Gastroesophageal sphincter (tissue), 3 donors: ENCODE results near the gene CCNH.

Experiments used
- CTCF ChIP-seq, 4 experiments: fragments of 200-600 bp in 2 of 4; fragments of 450-650 bp in 2 of 4; sonication (generic) in 1 of 4; IDR thresholded peaks; one replicate each; pipeline ENCODE4 v1.5.1; 2017 to 2019; ENCODE audit warnings: antibody characterized with exemption in 4 of 4, mild to moderate bottlenecking in 2 of 4, moderate library complexity in 2 of 4
- POLR2A ChIP-seq, 2 donors: fragments of 450-650 bp; IDR thresholded peaks; one replicate each; pipeline ENCODE4 v1.6.1; 2017; ENCODE audit warnings: antibody characterized with exemption in 2 of 2, mild to moderate bottlenecking in 2 of 2, moderate library complexity in 1 of 2
- POLR2AphosphoS5 ChIP-seq: sonication (generic); formaldehyde crosslinking; IDR thresholded peaks from one replicate; pipeline ENCODE4 v1.6.1; 2017; ENCODE audit warnings: antibody characterized with exemption

- TF ChIP-seq CTCF (IDR thresholded peaks at IDR 0.05) (no peak), POLR2A (IDR thresholded peaks at IDR 0.05) (no peak), POLR2AphosphoS5 (no peak)
Measured at GRCh38 chr5:87418506-87418905, 5.8 kb upstream of the CCNH start.
